Body of pancreas (tissue), 4 donors: ENCODE results near the gene SLC43A1. TPM values are rescaled to one million over a fixed set of nuclear protein-coding genes. Genes with fewer than 3 reads are reported as not detected.
A peak's percentile ranks its signal among the peaks of the same experiment; 100 is the strongest.

Experiments used
- ATAC-seq: fragments of 150-250 bp; one replicate; pipeline ENCODE4 v1.9.1; 2016
- DNase-seq, 4 donors: peaks; one replicate each; pipeline ENCODE4 v3.0.0-alpha.2; 2019
- H3K27ac ChIP-seq, 4 donors: fragments of 200-600 bp; sonication (generic); 1 replicate in 3 of 4; 2 replicates in 1 of 4; pipeline versions ENCODE4 v1.5.1 to v1.6.1; 2016 to 2019; ENCODE audit warnings: mild to moderate bottlenecking in 1 of 4, mixed read lengths in 1 of 4, moderate library complexity in 1 of 4
- H3K27me3 ChIP-seq, 2 donors: fragments of 200-600 bp; sonication (generic); one replicate each; pipeline ENCODE4 v1.6.0; 2016; ENCODE audit warnings: mild to moderate bottlenecking in 1 of 2
- H3K36me3 ChIP-seq, 2 donors: fragments of 200-600 bp; sonication (generic); replicated peaks in 1 of 2; 2 replicates each; pipeline ENCODE4 v1.5.1; 2016; ENCODE audit warnings: low read depth in 2 of 2; ENCODE audit not compliant: insufficient read depth in 1 of 2
- H3K4me1 ChIP-seq: fragments of 200-600 bp; sonication (generic); one replicate; pipeline ENCODE4 v1.6.0; 2016
- H3K4me3 ChIP-seq, 2 donors: fragments of 200-600 bp; sonication (generic); 1 replicate in 1 of 2; 2 replicates in 1 of 2; pipeline ENCODE4 v1.5.1; 2016 to 2019
- H3K9me3 ChIP-seq, 3 donors: fragments of 200-600 bp; sonication (generic); 1 replicate in 2 of 3; 2 replicates in 1 of 3; pipeline ENCODE4 v1.5.1; 2016
- POLR2A ChIP-seq, 3 donors: fragments of 450-650 bp; IDR thresholded peaks; one replicate each; pipeline ENCODE4 v1.6.1; 2016; ENCODE audit warnings: antibody characterized with exemption in 3 of 3, mild to moderate bottlenecking in 2 of 3
- WGBS, 2 donors: methylation state at CpG; one replicate each; pipeline ENCODE4 v1.1.5; 2017; 5-methylcytosine and 5-hydroxymethylcytosine counted together
- intact Hi-C: fragments of 100-400 bp; cut with DNase I; formaldehyde crosslinking; loops from one replicate; pipeline ENCODE4 v1.15.1; 2023
- small RNA-seq: library from RNA; depleted of rRNA; stranded (forward); fragments of <200 nt; gene quantifications from one replicate; pipeline ENCODE3, GENCODE V24; 2016
- total RNA-seq, 2 donors: library from RNA; depleted of rRNA; stranded (reverse); fragments of >200 nt; gene quantifications; one replicate each; pipeline ENCODE4 v1.1.0, GENCODE V29; 2016
- TF ChIP-seq, protein P1 (sequence below), 7 experiments: fragments of 450-650 bp in 4 of 7; fragments of 200-600 bp in 3 of 7; sonication (generic) in 3 of 7; IDR thresholded peaks; one replicate each; pipeline ENCODE4 v1.5.1; 2016 to 2019; ENCODE audit warnings: antibody characterized with exemption in 7 of 7

SLC43A1 gene
- total RNA-seq, 2 donors from 2014 or later = 87.7 to 128 TPM

DNA sequence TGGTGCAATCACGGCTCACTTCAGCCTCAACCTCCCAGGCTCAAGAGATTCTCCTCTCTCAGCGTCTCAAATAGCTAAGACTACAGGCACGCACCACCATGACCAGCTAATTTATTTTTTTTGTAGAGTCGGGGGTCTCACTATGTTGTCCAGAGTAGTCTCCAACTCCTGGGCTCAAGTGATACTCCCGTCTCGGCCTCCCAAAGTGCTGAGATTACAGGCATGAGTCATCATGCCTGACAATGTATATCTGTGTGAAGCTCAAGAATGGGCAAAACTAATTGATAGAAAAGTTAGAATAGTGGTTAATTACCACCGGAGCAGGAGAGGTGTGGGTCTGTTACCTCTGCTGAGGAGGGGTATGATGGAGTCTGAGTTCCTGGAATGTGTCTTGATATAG is 79.5 kb downstream of the SLC43A1 start:
- no peaks in the 10 kb centered on the region for H3K9me3 ChIP-seq
- H3K27me3 ChIP-seq = no peaks in the 10 kb centered on the region
- H3K36me3 ChIP-seq = no peaks in the 10 kb centered on the region
- no peak for DNase-seq
- WGBS, 2 donors = 88 to 90% methylated on average over 7 of the region's 7 CpGs
- peaks cover 11% of the 10 kb centered on the region for H3K4me1 ChIP-seq
- H3K27ac ChIP-seq = no peak overlapping the region
- ATAC-seq = no peak
- intact Hi-C loops = no loop called here
- no peak overlapping the region for H3K4me3 ChIP-seq
- TF ChIP-seq, protein P1, sequence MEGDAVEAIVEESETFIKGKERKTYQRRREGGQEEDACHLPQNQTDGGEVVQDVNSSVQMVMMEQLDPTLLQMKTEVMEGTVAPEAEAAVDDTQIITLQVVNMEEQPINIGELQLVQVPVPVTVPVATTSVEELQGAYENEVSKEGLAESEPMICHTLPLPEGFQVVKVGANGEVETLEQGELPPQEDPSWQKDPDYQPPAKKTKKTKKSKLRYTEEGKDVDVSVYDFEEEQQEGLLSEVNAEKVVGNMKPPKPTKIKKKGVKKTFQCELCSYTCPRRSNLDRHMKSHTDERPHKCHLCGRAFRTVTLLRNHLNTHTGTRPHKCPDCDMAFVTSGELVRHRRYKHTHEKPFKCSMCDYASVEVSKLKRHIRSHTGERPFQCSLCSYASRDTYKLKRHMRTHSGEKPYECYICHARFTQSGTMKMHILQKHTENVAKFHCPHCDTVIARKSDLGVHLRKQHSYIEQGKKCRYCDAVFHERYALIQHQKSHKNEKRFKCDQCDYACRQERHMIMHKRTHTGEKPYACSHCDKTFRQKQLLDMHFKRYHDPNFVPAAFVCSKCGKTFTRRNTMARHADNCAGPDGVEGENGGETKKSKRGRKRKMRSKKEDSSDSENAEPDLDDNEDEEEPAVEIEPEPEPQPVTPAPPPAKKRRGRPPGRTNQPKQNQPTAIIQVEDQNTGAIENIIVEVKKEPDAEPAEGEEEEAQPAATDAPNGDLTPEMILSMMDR (IDR thresholded peaks at IDR 0.05) = no peak
- TF ChIP-seq POLR2A (IDR thresholded peaks at IDR 0.05) = no peak

DNA sequence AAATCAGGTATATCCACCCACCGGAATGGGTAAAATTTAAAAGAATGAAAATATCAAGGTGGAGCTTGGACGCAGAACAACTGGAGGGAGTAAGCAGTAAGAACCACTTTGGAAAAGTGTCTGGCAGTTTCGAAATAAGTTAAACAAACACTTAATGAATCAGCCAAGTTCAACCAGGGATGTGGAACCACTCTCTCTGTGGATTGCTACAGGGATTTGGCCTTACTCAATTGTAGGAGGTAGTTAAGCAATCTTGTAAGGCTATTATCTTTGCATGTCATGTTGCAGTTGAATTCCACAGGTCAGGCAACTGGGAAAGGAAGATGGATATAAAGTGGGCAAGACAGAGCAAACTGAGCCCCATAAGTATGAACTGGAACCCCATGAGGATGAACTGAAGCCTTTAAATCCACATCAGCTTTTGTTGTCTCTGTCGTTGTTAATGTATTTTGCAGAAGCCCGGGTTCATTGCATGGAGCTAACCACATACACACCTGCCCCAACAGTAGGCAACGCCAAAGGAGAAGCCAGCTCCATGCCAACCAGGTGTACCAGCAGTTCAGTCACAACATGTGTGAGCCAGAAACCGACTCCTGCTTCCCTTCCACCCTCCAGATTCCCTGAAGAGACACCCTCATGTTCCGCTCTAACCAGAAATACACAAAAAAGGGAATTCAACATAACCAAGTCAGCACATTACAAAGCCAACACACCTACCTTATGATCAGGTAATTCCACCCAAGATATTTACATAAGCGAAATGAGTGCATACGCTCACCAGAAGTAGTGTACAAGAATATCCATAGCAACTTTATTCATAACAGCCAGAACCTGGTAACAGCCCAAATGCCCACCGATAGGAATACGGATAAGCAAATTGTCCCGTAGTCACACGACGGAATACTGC is 80.6 kb downstream of the SLC43A1 start:
- H3K4me1 ChIP-seq = peaks cover 20% of the 10 kb centered on the region
- TF ChIP-seq, protein P1 (IDR thresholded peaks at IDR 0.05) = no peak
- no peak for TF ChIP-seq POLR2A (IDR thresholded peaks at IDR 0.05)
- ATAC-seq (peak; percentile 77), DNase-seq (no peak)
- no peaks in the 10 kb centered on the region for H3K27me3 ChIP-seq
- H3K4me3 ChIP-seq = no peak overlapping the region
- intact Hi-C loops = no loop called here
- no peaks in the 10 kb centered on the region for H3K36me3 ChIP-seq
- H3K9me3 ChIP-seq = no peaks in the 10 kb centered on the region
- peak overlapping the region in 2 of 4 donors; percentile 14 to 36 for H3K27ac ChIP-seq
- 68 to 75% methylated on average over 15 of the region's 15 CpGs for WGBS, 2 donors

Small RNA genes lying within 50 kb of the gene (small RNA-seq; reads per million reads assigned to genes)
- gene RN7SL605P (not detected), gene RNA5SP341 (not detected)

Other genes with a start within 250 kb of the SLC43A1 start
- gene TNKS1BP1, start 190.8 kb downstream of the SLC43A1 start, total RNA-seq = 100 to 1,000 TPM in 1 of 2 donors, 10 to 100 TPM in 1; 83.5 to 115 TPM
- 10 to 100 TPM; 44.2 to 51.9 TPM for gene SSRP1, start 179.8 kb downstream of the SLC43A1 start, total RNA-seq
- gene P2RX3, start 177.3 kb downstream of the SLC43A1 start, total RNA-seq = not detected
- not detected for gene PRG3, start 134.6 kb downstream of the SLC43A1 start, total RNA-seq
- not detected for gene PRG2, start 125.1 kb downstream of the SLC43A1 start, total RNA-seq
- gene SLC43A3, start 88.6 kb downstream of the SLC43A1 start, total RNA-seq = 10 to 100 TPM; 23.1 to 30.0 TPM
- 1 to 10 TPM in 1 of 2 donors, under 1 TPM in 1; 0.99 to 3.4 TPM for gene RTN4RL2, start 55.2 kb downstream of the SLC43A1 start, total RNA-seq
- gene TIMM10, start 15.1 kb upstream of the SLC43A1 start, total RNA-seq = 10 to 100 TPM in 1 of 2 donors, 1 to 10 TPM in 1; 5.6 to 24.4 TPM
- gene SMTNL1, start 21.9 kb upstream of the SLC43A1 start, total RNA-seq = not detected
- 10 to 100 TPM in 1 of 2 donors, 1 to 10 TPM in 1; 7.9 to 17.4 TPM for gene UBE2L6, start 52.0 kb upstream of the SLC43A1 start, total RNA-seq
- gene SERPING1, start 82.0 kb upstream of the SLC43A1 start, total RNA-seq = 100 to 1,000 TPM; 166 to 216 TPM
- under 1 TPM in 1 of 2 donors, not detected in 1; 0.26 TPM for gene YPEL4, start 134.2 kb upstream of the SLC43A1 start, total RNA-seq
- 1 to 10 TPM; 3.3 to 7.3 TPM for gene CLP1, start 142.1 kb upstream of the SLC43A1 start, total RNA-seq
- 10 to 100 TPM; 17.6 to 48.5 TPM for gene ZDHHC5, start 152.4 kb upstream of the SLC43A1 start, total RNA-seq
- 10 to 100 TPM; 15.5 to 17.4 TPM for gene MED19, start 196.5 kb upstream of the SLC43A1 start, total RNA-seq
- 10 to 100 TPM; 32.9 to 46.8 TPM for gene TMX2, start 196.9 kb upstream of the SLC43A1 start, total RNA-seq
- gene SELENOH, start 225.8 kb upstream of the SLC43A1 start, total RNA-seq = 100 to 1,000 TPM in 1 of 2 donors, 10 to 100 TPM in 1; 86.1 to 157 TPM
- gene BTBD18, start 236.1 kb upstream of the SLC43A1 start, total RNA-seq = not detected
- 100 to 1,000 TPM; 115 to 178 TPM for gene CTNND1, start 246.1 kb upstream of the SLC43A1 start, total RNA-seq